GM23338 (cell line): ENCODE measurements around the gene NBPF1. TPM values are rescaled to one million over a fixed set of nuclear protein-coding genes. Genes with fewer than 3 reads are reported as not detected.
"Not testable (repeated sequence)": the region's sequence is repeated elsewhere in the genome, so short reads cannot be mapped to it uniquely, and the experiment has no call there.

Experiments
- ATAC-seq: fragments of 200-7000 bp; cut with Tn5 transposase; 3 replicates; pipeline ENCODE4 v1.9.1; 2020
- DNase-seq: peaks from one replicate; pipeline ENCODE4 v3.0.0-alpha.2; 2015; ENCODE audit warnings: low spot score
- H2AFZ ChIP-seq: fragments of 200-600 bp; sonication (generic); 2 replicates; pipeline ENCODE4 v1.8.0; 2016; ENCODE audit warnings: antibody characterized with exemption, mild to moderate bottlenecking, moderate library complexity
- H3F3A ChIP-seq: fragments of 200-600 bp; sonication (generic); replicated peaks from 2 replicates; pipeline ENCODE4 v1.8.0; 2017; ENCODE audit warnings: antibody characterized with exemption, mixed run types, low read depth
- H3K27ac ChIP-seq: fragments of 200-600 bp; sonication (generic); 2 replicates; pipeline ENCODE4 v1.6.1; 2016; ENCODE audit warnings: low read depth
- H3K27me3 ChIP-seq: fragments of 200-600 bp; sonication (generic); 2 replicates; pipeline ENCODE4 v1.8.0; 2016; ENCODE audit warnings: mild to moderate bottlenecking, mixed run types, moderate library complexity; ENCODE audit not compliant: insufficient read depth
- H3K36me3 ChIP-seq: fragments of 200-600 bp; sonication (generic); 2 replicates; pipeline ENCODE4 v1.8.0; 2016; ENCODE audit warnings: mild to moderate bottlenecking; ENCODE audit not compliant: insufficient read depth
- H3K4me1 ChIP-seq: fragments of 200-600 bp; sonication (generic); 2 replicates; pipeline ENCODE4 v1.8.0; 2016; ENCODE audit warnings: mild to moderate bottlenecking, moderate library complexity; ENCODE audit not compliant: insufficient read depth
- H3K4me2 ChIP-seq: fragments of 200-600 bp; sonication (generic); 2 replicates; pipeline ENCODE4 v1.7.1; 2017; ENCODE audit warnings: mixed run types
- H3K4me3 ChIP-seq: fragments of 200-600 bp; sonication (generic); 2 replicates; pipeline ENCODE4 v1.6.1; 2016; ENCODE audit warnings: mixed run types
- H3K79me2 ChIP-seq: fragments of 200-600 bp; sonication (generic); replicated peaks from 2 replicates; pipeline ENCODE4 v1.8.0; 2017; ENCODE audit warnings: mild to moderate bottlenecking; ENCODE audit not compliant: insufficient read depth
- H3K9me2 ChIP-seq: fragments of 200-600 bp; sonication (generic); 2 replicates; pipeline ENCODE4 v1.8.0; 2017; ENCODE audit not compliant: insufficient read depth
- H4K20me1 ChIP-seq: fragments of 200-600 bp; sonication (generic); replicated peaks from 2 replicates; pipeline ENCODE4 v1.8.0; 2017; ENCODE audit warnings: mild to moderate bottlenecking; ENCODE audit not compliant: insufficient read depth
- H3K27ac Mint-ChIP-seq: 2 replicates; pipeline ENCODE4 v1.8.0; 2020; ENCODE audit warnings: inconsistent platforms, mild to moderate bottlenecking, moderate library complexity, mixed read lengths
- H3K27me3 Mint-ChIP-seq: 3 replicates; pipeline ENCODE4 v1.8.0; 2022; ENCODE audit warnings: low read depth, mild to moderate bottlenecking, moderate library complexity, mixed read lengths, inconsistent platforms; ENCODE audit not compliant: insufficient read depth, poor library complexity
- H3K36me3 Mint-ChIP-seq: 3 replicates; pipeline ENCODE4 v1.8.0; 2021; ENCODE audit warnings: low read depth, mild to moderate bottlenecking, inconsistent platforms, moderate library complexity, mixed read lengths
- H3K4me1 Mint-ChIP-seq: 3 replicates; pipeline ENCODE4 v1.8.0; 2020; ENCODE audit warnings: mild to moderate bottlenecking, inconsistent platforms, mixed read lengths
- H3K4me3 Mint-ChIP-seq: 3 replicates; pipeline ENCODE4 v1.8.0; 2021; ENCODE audit warnings: moderate library complexity, mild to moderate bottlenecking, inconsistent platforms, mixed read lengths
- H3K9me3 Mint-ChIP-seq: 3 replicates; pipeline ENCODE4 v1.8.0; 2020; ENCODE audit warnings: moderate library complexity, mild to moderate bottlenecking, inconsistent platforms, mixed read lengths
- polyA plus RNA-seq: library from polyadenylated mRNA; unstranded; fragments of >200 nt; fragmentation: Nextera tagmentation; extraction: Ambion mirVana; gene quantifications from 2 replicates; pipeline ENCODE4 v1.2.1, GENCODE V29; 2016
- total RNA-seq: library from RNA; depleted of rRNA; stranded (reverse); fragments of >200 nt; shearing (Covaris generic); gene quantifications from 2 replicates; pipeline ENCODE4 v1.2.3, GENCODE V29; 2014

Gene NBPF1
- total and polyA plus RNA-seq, 2 experiments from 2014 or later = 9.5 to 11.8 TPM

DNA sequence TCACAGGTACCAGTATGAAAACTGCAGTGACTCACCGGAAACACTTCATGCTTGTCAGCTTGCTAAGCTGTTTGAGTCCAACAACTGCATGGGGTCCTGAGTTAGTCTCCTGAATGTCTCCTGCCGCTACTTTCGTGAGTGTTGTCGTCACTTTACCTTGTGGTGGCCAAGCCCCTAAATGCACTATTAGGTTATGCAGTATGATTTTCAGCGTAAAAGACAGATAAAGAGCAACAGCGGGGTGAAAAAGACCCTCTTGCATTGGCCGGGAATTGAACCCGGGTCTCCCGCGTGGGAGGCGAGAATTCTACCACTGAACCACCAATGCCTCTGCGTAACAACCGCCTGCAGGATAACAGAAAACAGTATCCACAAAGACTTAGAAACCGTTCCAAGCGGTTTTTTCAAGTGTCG is 67.7 kb downstream of the NBPF1 start:
- H3K27ac ChIP-seq, H3K4me1 ChIP-seq, H2AFZ ChIP-seq, H3K27me3 Mint-ChIP-seq, H3K9me3 Mint-ChIP-seq, H3K9me2 ChIP-seq, H3K4me1 Mint-ChIP-seq, H3K27me3 ChIP-seq, H3F3A ChIP-seq, H3K79me2 ChIP-seq, H3K36me3 ChIP-seq, H3K36me3 Mint-ChIP-seq, H3K27ac Mint-ChIP-seq, H4K20me1 ChIP-seq: not testable (repeated sequence)
- peak; percentile 77 for ATAC-seq
- Histone ChIP-seq H3K4me3 (peak overlapping the region; percentile 43; the same call in 1 of the 2 replicates), H3K4me2 (peak overlapping the region; percentile 61)
- DNase-seq = peak; percentile 58
- H3K4me3 Mint-ChIP-seq = peak overlapping the region; percentile 50; the same call in 1 of the 3 replicates

GRCh38 chr1:16540421-16540893 is 72.9 kb downstream of the NBPF1 start:
- not testable (repeated sequence) for H3K36me3 Mint-ChIP-seq, H4K20me1 ChIP-seq, H2AFZ ChIP-seq, H3K4me3 ChIP-seq, H3K27ac ChIP-seq, DNase-seq, H3K36me3 ChIP-seq, ATAC-seq, H3K9me2 ChIP-seq, H3F3A ChIP-seq, H3K4me1 ChIP-seq, H3K4me2 ChIP-seq, H3K27ac Mint-ChIP-seq, H3K79me2 ChIP-seq, H3K9me3 Mint-ChIP-seq
- 0 out of 3 replicates have a peak overlapping the region, but pooled peaks have one; percentile 29 for H3K4me3 Mint-ChIP-seq
- H3K27me3 Mint-ChIP-seq = peaks cover 15% of the 10 kb centered on the region
- H3K27me3 ChIP-seq = peaks cover 14% of the 10 kb centered on the region
- peaks cover 20% of the 10 kb centered on the region; the same call in 2 of the 3 replicates for H3K4me1 Mint-ChIP-seq

- not testable (repeated sequence) for H3K4me3 ChIP-seq, H3K4me1 ChIP-seq, H3K4me3 Mint-ChIP-seq, H2AFZ ChIP-seq, H3F3A ChIP-seq, H4K20me1 ChIP-seq, H3K27ac ChIP-seq, H3K9me2 ChIP-seq, H3K27ac Mint-ChIP-seq, ATAC-seq, H3K79me2 ChIP-seq, H3K36me3 Mint-ChIP-seq, H3K36me3 ChIP-seq, H3K9me3 Mint-ChIP-seq, H3K4me2 ChIP-seq
- peaks cover 21% of the 10 kb centered on the region for H3K4me1 Mint-ChIP-seq
- DNase-seq = peak; percentile 12
- peaks cover 29% of the 10 kb centered on the region for H3K27me3 ChIP-seq
- peaks cover 34% of the 10 kb centered on the region for H3K27me3 Mint-ChIP-seq
Observed at GRCh38 chr1:16537528-16537927, 75.8 kb downstream of the NBPF1 start.

DNA sequence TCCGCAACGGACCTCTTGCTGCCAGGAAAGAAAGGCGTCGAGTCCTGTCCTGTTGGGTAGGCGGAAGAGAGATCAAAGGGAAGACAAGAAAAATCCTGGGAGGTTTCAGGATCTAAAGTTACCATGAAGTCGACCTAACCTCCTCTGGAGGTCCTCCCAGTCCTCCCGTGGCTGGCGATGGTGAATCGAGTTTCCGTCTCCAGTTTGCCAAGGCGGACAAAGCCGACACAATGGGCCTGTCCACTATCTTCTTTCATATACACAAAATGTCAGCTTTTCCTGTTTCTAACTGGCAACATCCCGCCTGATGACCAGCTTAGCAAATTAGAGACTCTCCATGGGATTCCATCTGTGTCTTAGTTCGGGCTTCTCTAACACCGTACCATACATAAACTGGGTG is 76.6 kb downstream of the NBPF1 start:
- not testable (repeated sequence) for H4K20me1 ChIP-seq, H3K36me3 ChIP-seq, H3K9me2 ChIP-seq, H3K9me3 Mint-ChIP-seq, H3K4me1 ChIP-seq, DNase-seq, H3K36me3 Mint-ChIP-seq, ATAC-seq, H3K27ac Mint-ChIP-seq, H3K27ac ChIP-seq, H3F3A ChIP-seq, H3K79me2 ChIP-seq, H2AFZ ChIP-seq
- Histone ChIP-seq H3K27me3 (peaks cover 33% of the 10 kb centered on the region), H3K4me3 (peak overlapping the region; percentile 87; the same call in 1 of the 2 replicates), H3K4me2 (peak overlapping the region; percentile 92; the same call in 1 of the 2 replicates)
- Mint-ChIP-seq H3K27me3 (peaks cover 38% of the 10 kb centered on the region), H3K4me3 (peak overlapping the region; percentile 87), H3K4me1 (peaks cover 25% of the 10 kb centered on the region)

GRCh38 chr1:16535898-16536297 is 77.5 kb downstream of the NBPF1 start:
- not testable (repeated sequence) for H3K27ac Mint-ChIP-seq, H4K20me1 ChIP-seq, H3F3A ChIP-seq, H3K79me2 ChIP-seq, H3K4me1 ChIP-seq, DNase-seq, H2AFZ ChIP-seq, H3K36me3 ChIP-seq, H3K27ac ChIP-seq, H3K9me3 Mint-ChIP-seq, H3K9me2 ChIP-seq, H3K36me3 Mint-ChIP-seq
- peak; percentile 4 for ATAC-seq
- Mint-ChIP-seq H3K4me3 (peak overlapping the region; percentile 87), H3K27me3 (peaks cover 42% of the 10 kb centered on the region), H3K4me1 (peaks cover 28% of the 10 kb centered on the region)
- peak overlapping the region; percentile 87 for H3K4me3 ChIP-seq
- H3K4me2 ChIP-seq = peak overlapping the region; percentile 92
- H3K27me3 ChIP-seq = peaks cover 39% of the 10 kb centered on the region

DNA sequence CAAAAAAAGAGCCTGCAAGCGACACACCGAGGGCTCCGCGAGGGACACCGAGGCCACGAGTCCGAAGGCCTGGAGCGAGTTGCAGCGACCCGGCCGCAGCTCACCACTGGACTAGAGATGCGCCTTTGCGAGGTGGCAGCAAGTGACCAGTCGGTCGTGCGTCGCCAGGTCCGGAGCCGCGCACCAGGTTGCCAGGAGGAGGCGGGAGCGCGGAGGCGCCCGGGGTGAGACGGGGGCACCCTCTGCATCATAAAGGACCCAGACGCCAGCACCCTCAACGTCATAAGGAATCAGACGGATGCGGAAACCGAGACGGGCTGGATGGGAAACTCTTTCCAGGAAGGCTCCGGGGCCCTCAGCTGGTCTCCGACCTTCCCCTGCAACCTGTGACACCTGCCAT is 77.9 kb downstream of the NBPF1 start:
- H3K36me3 ChIP-seq, H3K9me3 Mint-ChIP-seq, H4K20me1 ChIP-seq, H3K79me2 ChIP-seq, H3K9me2 ChIP-seq, H3K4me1 ChIP-seq, H3K27ac ChIP-seq, H3F3A ChIP-seq, H3K27ac Mint-ChIP-seq, H3K36me3 Mint-ChIP-seq: not testable (repeated sequence)
- peak overlapping the region; percentile 92 for H3K4me2 ChIP-seq
- H2AFZ ChIP-seq = peak overlapping the region; percentile 69; the same call in 1 of the 2 replicates
- peak overlapping the region; percentile 87 for H3K4me3 Mint-ChIP-seq
- H3K27me3 Mint-ChIP-seq = peaks cover 42% of the 10 kb centered on the region
- H3K4me1 Mint-ChIP-seq = peaks cover 28% of the 10 kb centered on the region
- H3K4me3 ChIP-seq = peak overlapping the region; percentile 87
- ATAC-seq (peak; percentile 19), DNase-seq (peak; percentile 58)
- H3K27me3 ChIP-seq = peaks cover 39% of the 10 kb centered on the region
